ENCODE measurements around the gene ALDH1L1.

Gene ALDH1L1

DNA sequence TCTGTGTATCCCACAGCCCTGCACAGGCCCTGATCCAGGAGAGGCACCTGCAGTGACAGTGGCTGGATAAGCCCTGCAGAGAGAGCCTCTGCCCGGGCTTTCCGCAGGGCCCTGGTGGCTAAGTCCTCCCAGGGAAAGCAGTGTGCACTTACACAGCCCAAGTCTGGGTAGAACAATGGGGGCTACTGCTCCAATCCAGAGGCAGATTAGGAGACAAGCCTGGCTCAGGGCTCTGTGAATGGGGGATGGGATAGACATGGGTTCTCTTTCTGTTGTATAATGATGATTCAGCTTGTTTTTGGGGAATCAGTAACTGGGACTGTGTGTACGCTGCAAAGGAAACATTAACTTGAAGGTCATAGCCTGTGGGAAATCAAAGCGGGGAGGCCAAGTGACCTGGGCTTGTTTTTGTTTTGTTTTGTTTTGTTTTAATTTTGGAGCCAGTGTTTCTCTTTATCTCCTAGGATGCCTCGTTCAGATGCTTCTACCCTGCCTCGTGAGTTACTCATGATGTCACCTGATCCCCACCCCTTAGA, 4.1 kb upstream of the ALDH1L1 start:
- no peak for TF ChIP-seq ARNTL (CRISPR knock-in tag; IDR thresholded peaks at IDR 0.05; ENCODE audit: borderline replicate concordance, low read depth)
- no peak for TF ChIP-seq ZFP3 (CRISPR knock-in tag; IDR thresholded peaks at IDR 0.05)
- no peak for TF ChIP-seq CSDC2 (CRISPR knock-in tag; IDR thresholded peaks at IDR 0.05)
- TF ChIP-seq, protein P1, sequence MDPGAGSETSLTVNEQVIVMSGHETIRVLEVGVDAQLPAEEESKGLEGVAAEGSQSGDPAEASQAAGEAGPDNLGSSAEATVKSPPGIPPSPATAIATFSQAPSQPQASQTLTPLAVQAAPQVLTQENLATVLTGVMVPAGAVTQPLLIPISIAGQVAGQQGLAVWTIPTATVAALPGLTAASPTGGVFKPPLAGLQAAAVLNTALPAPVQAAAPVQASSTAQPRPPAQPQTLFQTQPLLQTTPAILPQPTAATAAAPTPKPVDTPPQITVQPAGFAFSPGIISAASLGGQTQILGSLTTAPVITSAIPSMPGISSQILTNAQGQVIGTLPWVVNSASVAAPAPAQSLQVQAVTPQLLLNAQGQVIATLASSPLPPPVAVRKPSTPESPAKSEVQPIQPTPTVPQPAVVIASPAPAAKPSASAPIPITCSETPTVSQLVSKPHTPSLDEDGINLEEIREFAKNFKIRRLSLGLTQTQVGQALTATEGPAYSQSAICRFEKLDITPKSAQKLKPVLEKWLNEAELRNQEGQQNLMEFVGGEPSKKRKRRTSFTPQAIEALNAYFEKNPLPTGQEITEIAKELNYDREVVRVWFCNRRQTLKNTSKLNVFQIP (CRISPR knock-in tag; IDR thresholded peaks at IDR 0.05; ENCODE audit: borderline replicate concordance, low read depth), result no peak
- no peak for TF ChIP-seq ZC3H10 (CRISPR knock-in tag; IDR thresholded peaks at IDR 0.05)
- no peak for TF ChIP-seq ZFP30 (CRISPR knock-in tag; IDR thresholded peaks at IDR 0.05)
- TF ChIP-seq, protein P2, sequence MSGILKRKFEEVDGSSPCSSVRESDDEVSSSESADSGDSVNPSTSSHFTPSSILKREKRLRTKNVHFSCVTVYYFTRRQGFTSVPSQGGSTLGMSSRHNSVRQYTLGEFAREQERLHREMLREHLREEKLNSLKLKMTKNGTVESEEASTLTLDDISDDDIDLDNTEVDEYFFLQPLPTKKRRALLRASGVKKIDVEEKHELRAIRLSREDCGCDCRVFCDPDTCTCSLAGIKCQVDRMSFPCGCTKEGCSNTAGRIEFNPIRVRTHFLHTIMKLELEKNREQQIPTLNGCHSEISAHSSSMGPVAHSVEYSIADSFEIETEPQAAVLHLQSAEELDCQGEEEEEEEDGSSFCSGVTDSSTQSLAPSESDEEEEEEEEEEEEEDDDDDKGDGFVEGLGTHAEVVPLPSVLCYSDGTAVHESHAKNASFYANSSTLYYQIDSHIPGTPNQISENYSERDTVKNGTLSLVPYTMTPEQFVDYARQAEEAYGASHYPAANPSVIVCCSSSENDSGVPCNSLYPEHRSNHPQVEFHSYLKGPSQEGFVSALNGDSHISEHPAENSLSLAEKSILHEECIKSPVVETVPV (CRISPR knock-in tag; IDR thresholded peaks at IDR 0.05), result no peak
- no peak for TF ChIP-seq CREB5 (CRISPR knock-in tag; IDR thresholded peaks at IDR 0.05; ENCODE audit: low read depth)
- no peak for TF ChIP-seq OSR1 (CRISPR knock-in tag; IDR thresholded peaks at IDR 0.05)
- TF ChIP-seq ZNF565 (CRISPR knock-in tag; conservative IDR thresholded peaks at IDR 0.05; ENCODE audit: low read depth), result no peak
- TF ChIP-seq ISL1 (CRISPR knock-in tag; IDR thresholded peaks at IDR 0.05), result no peak
- TF ChIP-seq, protein P3, sequence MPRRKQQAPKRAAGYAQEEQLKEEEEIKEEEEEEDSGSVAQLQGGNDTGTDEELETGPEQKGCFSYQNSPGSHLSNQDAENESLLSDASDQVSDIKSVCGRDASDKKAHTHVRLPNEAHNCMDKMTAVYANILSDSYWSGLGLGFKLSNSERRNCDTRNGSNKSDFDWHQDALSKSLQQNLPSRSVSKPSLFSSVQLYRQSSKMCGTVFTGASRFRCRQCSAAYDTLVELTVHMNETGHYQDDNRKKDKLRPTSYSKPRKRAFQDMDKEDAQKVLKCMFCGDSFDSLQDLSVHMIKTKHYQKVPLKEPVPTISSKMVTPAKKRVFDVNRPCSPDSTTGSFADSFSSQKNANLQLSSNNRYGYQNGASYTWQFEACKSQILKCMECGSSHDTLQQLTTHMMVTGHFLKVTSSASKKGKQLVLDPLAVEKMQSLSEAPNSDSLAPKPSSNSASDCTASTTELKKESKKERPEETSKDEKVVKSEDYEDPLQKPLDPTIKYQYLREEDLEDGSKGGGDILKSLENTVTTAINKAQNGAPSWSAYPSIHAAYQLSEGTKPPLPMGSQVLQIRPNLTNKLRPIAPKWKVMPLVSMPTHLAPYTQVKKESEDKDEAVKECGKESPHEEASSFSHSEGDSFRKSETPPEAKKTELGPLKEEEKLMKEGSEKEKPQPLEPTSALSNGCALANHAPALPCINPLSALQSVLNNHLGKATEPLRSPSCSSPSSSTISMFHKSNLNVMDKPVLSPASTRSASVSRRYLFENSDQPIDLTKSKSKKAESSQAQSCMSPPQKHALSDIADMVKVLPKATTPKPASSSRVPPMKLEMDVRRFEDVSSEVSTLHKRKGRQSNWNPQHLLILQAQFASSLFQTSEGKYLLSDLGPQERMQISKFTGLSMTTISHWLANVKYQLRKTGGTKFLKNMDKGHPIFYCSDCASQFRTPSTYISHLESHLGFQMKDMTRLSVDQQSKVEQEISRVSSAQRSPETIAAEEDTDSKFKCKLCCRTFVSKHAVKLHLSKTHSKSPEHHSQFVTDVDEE (CRISPR knock-in tag; IDR thresholded peaks at IDR 0.05), result no peak
- no peak for TF ChIP-seq ZNF8 (CRISPR knock-in tag; IDR thresholded peaks at IDR 0.05)
- TF ChIP-seq TCF4 (CRISPR knock-in tag; IDR thresholded peaks at IDR 0.05; ENCODE audit: borderline replicate concordance), result no peak
- TF ChIP-seq SNAI2 (CRISPR knock-in tag; IDR thresholded peaks at IDR 0.05), result no peak
- no peak for TF ChIP-seq GLIS3 (CRISPR knock-in tag; IDR thresholded peaks at IDR 0.05)
- TF ChIP-seq ESRRG (CRISPR knock-in tag; IDR thresholded peaks at IDR 0.05), result no peak
- no peak for ATAC-seq

DNA sequence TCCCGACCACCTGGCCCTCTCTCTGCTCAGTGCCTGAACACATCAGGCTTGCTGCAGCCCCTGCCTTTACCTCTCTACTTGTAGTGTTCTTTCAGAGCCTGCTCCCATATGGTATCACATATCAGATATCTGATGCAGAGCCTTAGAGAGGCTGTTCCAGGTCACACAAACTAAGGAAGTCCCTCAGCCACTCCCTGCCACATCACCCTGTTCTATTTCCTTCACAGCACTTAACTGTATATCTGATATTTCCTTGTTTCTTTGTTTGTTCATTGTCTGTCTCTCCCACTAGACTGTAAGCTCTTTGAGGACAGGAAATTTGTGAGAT, 976 bp upstream of the ALDH1L1 start:
- ATAC-seq, result no peak
- TF ChIP-seq ARNTL (CRISPR knock-in tag; IDR thresholded peaks at IDR 0.05; ENCODE audit: borderline replicate concordance, low read depth) (no peak), PPARA (CRISPR knock-in tag; IDR thresholded peaks at IDR 0.05; ENCODE audit: borderline replicate concordance) (no peak), OSR1 (CRISPR knock-in tag; IDR thresholded peaks at IDR 0.05) (no peak), ZFP30 (CRISPR knock-in tag; IDR thresholded peaks at IDR 0.05) (no peak)
- TF ChIP-seq, protein P2 (CRISPR knock-in tag; IDR thresholded peaks at IDR 0.05), result no peak
- TF ChIP-seq, protein P3 (CRISPR knock-in tag; IDR thresholded peaks at IDR 0.05), result no peak

All from SK-N-SH treated with all-trans-retinoic acid at 6 μM for 48 hours (cell line).